Measurements from ENCODE around the gene LINC01488.

LINC01488 gene

DNA sequence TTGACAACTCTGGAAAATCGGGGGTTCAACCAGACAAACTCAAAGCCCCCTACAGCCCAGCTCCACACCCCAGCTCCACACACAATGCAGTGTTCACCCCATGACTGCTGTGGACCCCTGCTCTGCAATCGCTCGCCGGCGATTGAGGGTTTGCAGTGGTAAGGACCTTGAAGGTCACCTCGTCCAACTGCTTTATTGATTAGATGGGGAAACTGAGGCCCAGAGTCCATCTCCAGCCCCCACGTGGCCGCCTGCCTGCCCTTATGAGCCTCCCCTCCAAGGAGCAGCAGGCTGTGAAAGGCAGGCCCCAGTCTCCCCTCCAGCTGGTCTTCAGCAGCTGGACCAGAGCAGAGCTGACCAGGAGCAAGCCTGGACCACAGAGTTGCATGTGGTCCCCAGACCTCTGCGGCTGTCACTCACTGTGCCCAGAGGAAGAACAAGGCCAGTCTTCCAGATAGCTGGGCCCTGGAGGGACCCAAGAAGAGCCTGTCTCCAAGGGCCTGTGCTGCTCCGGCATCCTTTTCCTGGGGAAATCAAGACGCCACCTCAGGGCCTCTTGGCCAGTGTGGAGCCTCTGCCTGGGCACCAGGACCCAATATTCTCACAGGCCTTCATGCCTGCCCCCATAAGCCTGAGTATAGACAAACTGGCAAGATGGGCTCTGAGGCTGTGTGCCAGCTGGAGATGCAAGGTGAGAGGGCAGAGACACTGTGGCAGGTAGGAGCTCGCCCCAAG lies 8.8 kb upstream of the LINC01488 start:
- intact Hi-C loops (cut with DNase I) = no loop called here
- DNase-seq = no peak

DNA sequence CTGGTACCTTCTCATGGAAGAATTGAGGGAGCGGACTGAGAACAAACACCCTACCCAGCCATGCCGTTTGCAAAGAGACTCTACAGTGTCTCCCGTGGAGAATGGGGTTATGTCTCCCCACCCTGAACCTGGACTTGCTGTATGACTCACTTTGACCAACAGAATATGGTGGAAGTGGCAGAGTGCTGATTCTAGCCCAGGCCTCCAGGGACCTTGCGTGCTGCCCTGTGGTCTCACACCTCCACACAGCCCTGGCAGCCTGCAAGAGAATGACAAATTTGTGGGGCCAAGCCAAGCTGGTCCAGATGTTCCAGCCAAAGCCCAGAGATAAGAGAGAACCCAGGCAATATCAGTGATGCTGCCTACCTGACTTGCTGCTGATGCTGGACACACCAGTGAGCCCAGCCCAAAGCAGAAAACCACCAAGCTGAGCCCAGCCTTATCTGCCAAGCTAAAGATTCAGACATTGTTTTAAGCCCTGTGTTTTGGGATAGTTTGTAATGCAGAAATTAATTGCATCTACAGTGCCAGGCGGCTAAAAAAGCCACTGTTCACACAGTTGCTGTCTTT lies 8.1 kb upstream of the LINC01488 start:
- DNase-seq = no peak
- intact Hi-C loops (cut with DNase I) = no loop called here

DNA sequence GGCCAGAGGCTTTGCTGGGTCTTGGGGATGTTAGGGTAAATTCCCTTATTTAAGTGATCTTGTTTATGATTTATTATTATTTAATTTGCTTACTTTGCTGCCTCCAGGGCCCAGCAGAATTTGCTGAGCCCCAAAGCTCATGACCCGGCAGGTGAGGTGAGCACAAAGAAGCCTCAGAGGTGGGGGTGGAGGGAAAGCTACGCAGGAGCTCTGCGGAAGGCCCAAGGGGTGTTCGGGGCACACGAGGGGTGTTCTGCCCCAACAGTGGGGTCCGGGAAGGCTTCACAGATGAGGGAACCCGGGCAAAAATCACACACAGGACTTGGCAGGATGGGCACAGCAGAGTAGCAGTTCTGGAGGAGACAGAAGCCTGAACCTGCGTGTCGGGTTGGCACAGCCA lies 6.7 kb upstream of the LINC01488 start:
- intact Hi-C loops (cut with DNase I) = no loop called here
- no peak for DNase-seq

DNA sequence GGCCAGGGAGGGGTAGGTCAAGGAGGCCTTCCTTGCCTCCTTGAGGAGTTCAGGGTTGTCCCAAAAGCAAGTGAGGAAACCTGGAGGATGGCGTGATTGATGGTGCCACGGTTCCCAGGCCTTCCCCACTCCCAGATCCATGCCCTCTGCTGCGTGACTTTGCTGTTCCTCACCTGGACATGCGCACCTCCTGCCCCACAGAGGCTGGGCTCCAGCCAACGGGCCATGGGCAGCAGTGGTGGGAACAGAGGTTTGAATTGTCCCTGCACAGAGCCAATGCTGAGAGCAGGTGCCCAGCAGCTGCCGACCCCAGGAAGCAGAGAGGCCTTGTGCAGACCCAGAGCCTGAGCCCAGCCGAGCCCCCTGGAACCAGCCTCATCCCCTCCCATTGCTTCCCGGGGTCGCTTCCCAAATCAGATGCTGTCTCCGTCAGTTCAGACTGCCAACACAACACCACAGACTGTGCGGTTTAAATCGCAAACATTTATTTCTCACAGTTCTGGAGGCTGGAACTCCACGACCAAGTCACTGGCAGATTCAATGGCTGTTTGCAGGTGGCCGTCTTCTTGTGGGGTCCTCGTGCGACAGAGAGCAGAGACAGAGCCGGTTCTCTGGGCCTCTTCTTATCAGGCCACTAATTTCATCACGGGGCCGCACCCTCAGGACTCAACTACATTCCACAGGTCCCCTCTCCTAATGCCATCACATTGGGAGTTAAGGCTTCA lies 6.2 kb upstream of the LINC01488 start:
- DNase-seq = no peak
- intact Hi-C loops (cut with DNase I) = no loop called here

DNA sequence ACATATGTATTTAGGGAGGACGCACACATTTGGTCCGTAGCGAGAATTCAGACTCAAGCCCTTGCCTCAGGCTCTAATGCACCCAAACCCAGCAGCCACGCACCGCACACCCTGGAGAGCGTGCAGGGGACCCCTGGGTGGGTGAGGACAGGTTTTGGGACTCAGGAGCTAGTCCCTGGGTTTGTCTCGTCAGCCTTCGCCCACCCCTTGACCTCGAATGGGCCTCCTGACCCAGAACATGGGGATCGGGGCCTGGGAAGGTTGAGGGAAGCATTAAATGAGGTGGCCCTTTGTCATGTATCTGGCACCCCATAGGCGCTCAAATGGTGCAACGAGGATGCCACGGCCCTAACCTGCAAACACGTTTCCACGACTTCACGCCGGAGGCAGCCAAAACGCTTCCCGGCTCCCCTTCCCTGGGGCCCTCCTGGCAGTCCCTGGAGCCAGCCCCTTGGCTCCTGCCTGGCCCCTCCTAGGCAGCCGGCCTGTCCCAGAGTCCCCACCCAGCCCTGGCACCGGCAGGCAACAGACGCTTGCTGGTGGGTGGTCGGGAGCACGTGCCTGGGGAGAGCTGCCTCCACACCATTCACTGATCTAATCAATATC lies 5.5 kb upstream of the LINC01488 start:
- intact Hi-C loops (cut with DNase I) = no loop called here
- no peak for DNase-seq

DNA sequence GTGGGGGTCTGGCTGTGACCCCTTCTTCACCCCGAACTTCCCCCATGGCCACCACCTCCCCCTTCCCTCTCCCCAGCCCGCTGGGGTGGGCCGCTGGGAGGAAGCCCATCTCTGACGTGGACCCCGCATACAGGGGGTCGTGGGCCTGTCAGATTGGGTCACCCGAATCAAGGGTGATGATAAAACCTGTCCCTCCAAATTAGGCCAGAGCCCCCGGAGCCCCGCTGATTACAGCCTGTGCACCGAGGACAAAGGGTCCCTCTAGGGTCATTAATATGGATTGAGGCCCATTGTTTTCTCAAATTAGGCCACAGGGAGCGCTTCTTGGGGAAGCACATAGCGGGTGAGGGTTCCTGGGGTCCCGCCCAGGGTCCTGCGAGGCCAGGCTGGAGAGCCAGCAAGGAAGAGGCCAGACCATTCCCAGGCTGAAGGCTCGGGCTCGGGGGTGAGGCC lies 4.9 kb upstream of the LINC01488 start:
- intact Hi-C loops (cut with DNase I) = no loop called here
- DNase-seq = no peak

DNA sequence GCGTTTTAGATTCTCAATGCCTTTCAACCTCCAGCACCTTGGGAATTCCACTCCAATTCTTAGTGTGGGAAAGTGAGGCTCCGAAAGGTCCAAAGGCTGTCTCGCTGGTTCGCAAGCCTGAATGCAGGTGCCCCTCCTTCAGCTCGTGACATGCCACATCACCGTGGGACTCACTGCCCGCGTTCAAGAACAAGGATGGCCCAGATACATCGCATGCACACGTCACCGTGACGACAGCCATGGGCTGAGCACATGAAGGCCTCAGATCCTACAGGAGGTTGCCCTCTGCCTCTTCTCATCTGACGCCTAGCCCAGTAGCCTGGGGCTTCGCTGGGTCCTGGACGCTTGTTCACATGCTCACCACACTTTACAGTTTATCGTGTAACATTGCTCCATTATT lies 4.4 kb upstream of the LINC01488 start:
- DNase-seq = no peak
- intact Hi-C loops (cut with DNase I) = no loop called here

DNA sequence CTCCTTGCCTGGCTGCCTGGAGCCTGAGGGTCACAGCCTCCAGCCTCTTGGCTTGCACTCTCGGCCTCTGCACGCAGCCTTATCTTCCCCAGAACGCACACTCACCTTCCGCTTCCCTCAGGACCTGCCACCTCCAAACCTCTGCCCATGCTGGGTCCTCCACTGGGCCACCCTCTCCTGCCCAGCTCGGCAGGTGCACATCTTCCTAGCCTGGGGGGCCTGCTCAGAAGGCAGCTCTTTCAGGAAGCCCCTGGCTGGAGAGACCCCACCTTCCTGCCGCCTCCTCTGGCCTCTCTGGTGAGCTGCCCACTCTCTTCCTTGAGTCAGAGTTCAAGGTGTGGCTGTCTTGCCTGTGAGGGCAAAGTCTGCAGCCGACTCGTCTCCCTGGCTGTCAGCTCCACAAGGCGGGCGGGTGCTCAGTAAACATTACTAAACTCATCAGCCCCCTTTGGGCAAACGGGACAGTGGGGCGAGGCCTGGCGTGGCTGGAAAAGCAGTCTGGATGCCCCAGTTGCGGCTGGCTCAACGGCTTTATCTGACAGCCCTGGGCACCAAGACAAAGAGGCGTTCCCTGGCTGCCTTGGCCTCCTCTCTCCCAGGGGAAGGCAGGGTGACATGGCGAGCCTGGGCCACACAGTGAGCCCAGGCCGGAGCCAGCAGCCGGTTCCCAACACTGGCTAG lies 1.7 kb upstream of the LINC01488 start:
- DNase-seq = no peak
- intact Hi-C loops (cut with DNase I) = no loop called here

DNA sequence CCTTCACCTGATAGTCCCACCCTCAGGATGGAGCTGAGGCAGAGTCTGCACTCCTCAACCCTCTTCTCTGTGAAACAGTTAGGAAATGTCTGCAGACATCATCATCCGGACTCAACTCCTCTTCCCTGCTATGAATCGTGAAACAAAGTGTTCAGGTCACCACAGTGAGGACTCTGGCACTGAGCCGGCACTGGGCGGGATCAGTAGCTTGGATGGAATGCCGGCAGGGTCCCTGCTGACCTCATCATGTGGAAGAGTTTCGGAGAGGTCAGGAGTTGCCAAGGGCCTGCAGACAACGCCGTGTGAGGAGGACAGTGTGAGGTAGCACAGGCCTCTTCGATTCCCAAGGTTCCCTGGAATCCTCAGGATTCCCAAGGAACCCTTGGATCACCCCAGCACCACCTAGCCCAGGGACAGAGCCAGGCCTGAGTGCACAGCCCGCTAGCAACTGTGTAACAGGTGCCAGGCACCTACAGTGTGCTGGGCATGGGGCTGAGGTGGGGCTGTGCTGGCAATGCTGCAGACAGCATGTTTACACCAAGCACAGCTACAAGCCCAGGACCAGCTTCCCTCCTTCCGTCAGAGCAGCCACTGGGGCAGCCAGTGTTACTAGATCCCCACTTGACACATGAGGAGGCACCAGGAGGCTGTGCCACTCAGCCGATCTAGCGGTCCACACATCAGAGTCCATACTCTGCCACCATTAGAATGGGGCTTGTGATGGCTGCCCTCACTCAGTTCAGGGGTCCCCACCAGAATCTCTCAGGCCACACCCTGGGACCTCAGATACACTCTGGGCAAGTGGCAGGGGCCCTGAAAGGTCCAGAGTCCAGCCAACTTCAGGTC lies 693 bp upstream of the LINC01488 start:
- no peak for DNase-seq

DNA sequence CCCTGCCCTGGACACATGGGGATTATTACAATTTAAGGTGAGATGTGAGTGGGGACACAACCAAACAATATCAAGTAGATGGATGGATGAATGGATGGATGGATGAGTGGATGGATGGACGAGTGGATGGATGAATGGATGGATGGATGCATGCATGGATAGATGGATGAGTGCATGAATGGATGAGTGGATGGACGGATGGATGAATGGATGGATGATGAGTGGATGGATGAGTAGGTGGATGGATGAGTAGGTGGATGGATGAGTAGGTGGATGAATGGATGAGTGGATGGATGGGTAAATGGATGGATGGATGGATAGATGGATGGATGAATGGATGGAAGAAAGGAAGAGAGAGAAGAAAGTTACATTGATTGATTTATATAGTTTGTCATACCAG lies 859 bp downstream of the LINC01488 start:
- intact Hi-C loops (cut with DNase I) = no loop called here
- no peak for DNase-seq

More for the DNA sequence above, 693 bp upstream of the LINC01488 start:
- intact Hi-C loops (cut with DNase I) = no loop called here

DNA sequence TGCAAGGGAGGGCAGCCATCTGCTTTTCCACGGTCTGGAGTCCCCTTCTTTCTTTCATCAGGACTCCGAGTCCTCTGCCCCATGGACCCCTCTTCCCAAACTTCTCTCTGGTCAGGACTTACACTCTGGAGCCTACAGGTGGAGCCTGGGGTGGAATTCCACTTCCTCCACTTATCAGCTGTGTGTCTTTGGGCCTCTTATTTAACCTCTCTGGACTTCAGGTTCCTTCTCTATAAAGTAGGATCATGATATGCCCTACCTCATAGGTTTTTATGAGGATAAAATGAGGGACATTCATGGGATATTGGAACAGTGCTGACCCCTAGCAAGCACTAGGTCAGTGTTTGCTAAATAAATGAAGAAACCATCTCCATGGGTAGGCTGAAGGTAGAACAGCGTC lies 1.7 kb downstream of the LINC01488 start:
- DNase-seq = no peak
- intact Hi-C loops (cut with DNase I) = no loop called here

DNA sequence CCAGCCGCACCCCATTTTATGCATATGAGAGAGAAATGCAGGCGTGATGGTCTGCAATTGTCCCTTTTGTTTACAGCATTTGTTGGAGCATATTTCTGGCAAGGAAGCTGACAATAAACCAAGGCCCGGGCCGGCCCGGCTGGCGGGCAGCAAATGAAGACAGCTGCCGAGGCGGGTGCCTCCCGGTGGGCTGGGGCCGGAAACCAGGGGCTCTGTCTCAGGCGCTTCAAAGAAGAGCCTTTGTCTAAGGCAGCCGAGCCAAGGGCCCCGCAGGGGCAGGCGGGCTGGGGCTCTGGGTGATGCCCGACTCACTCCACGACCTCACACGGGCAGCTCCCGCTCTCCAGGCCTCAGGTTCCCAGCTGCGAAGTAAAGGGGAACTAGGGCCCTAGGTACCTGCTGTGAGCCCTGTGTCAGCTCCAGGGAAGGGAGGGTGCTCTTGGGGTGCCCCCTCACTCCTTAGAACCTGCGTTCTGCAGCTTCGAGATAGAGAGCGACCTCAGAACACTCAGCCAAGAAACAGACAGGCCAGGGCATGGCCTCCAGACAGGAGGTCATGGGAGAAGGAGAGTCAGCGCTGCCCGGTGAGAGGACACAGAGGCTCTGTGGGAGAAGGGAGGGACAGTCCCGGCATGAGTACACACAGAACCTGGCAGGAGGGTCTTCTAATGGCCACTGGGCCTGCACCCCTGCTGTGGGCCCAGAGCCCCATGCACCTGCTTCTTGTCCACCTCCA lies 2.4 kb downstream of the LINC01488 start:
- intact Hi-C loops (cut with DNase I) = no loop called here
- no peak for DNase-seq

DNA sequence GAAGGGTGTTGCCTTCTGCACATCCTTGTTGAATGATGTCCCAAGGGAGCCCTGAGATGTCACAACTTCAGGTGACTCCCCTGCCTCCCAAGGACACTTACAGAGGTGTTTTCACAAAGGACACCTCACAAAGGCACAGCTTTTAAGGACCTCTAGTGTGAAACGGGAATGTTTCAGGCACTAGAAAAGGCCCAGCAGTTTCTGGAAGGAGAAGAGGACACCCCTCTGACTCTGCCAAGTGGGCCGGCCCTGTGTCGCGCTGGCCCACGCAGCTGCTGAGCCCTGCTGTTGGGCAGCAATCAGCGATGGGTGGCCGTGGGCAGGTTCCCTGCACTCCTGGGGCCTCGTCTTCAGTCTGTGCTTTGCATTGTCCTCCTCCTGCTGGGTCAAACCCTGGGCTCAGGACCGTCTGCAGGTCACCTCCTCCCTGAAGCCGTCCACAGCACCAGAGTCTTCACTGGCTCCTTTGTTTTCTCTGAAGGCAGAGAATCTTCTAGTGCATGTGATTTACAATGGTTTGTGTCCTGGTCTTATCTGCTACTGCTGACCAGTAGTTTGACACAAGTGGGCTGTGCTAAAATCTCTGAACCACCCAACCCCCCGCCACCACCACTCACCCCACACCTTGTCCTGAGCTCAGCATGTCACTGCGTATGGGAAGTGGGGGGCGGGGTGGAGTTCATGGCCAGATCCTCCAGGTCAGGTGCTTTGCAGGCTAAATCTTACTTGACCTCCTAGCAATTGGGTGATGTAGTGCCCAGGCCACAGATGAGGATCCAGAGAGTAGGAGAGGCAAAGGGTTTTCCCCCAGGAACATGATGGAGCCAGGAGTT lies 3.2 kb downstream of the LINC01488 start:
- DNase-seq = no peak
- intact Hi-C loops (cut with DNase I) = no loop called here

DNA sequence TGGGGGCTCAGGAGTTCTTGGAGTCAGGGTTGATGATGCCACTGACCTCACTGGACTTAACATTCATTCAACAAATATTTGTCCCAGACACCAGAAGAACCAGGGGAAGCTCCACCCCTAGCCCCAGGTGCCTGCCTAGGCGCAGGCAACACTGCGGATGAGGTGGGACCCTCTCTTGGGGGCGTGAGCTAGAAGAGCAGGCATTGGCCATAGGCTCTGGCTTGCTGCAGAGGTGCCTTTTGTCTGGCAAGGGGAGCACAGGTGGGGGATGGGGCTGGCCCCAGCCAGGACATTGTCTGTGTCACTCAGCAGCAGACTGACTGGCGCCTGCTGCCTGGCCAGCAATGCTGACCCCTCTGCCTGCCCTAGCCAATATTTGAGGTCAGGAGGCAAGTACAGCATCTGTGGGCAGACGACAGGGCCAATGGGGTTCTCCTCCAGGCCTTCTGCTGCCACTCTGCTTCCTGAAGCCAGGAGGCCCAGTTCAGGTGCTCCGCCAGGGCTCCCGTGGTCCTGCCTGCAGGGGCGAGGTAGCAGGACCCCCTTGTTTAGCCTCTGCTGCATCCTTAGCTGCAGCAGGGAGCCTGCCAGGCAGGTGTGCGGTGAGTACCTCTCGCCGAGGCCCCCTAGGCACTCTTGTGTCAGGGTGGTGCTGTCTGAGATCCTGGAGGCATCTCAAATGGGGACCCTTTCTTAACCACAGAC lies 4.0 kb downstream of the LINC01488 start:
- no peak for DNase-seq
- intact Hi-C loops (cut with DNase I) = no loop called here

DNA sequence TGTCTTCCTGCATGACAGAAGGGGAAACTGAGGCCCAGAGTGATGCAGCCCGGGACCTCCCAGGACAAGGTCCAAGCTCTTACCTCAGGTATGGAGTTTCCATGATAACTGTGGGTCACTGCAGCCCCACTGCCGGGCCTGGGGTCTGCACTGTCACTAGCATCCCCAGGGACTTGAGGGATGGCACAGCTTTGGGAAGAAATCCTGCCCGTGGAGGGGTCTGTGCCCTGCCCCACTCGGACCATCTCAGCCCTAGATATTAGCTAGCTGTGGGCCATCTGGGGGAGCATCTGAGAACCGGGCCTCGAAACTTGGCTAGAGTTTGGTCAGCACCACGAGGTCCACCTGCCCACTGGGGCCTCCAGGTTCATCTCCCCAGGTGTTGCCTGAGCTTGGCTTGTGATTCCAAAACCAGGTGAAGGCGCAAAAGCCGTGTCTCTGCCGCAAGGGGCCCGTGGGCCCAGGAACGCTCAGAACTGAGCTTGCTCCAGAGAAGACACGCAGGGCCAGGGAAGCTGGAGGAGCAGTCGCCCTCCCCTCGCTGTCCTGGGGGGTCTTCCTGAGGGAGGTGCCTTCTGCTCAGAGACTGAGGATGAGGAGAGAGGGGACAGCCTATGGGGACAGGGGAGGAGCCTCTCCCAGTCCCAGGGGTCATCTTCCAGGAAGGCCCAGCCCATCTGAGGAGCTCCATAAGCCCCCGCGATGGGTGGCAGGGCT lies 4.8 kb downstream of the LINC01488 start:
- intact Hi-C loops (cut with DNase I) = no loop called here
- no peak for DNase-seq

DNA sequence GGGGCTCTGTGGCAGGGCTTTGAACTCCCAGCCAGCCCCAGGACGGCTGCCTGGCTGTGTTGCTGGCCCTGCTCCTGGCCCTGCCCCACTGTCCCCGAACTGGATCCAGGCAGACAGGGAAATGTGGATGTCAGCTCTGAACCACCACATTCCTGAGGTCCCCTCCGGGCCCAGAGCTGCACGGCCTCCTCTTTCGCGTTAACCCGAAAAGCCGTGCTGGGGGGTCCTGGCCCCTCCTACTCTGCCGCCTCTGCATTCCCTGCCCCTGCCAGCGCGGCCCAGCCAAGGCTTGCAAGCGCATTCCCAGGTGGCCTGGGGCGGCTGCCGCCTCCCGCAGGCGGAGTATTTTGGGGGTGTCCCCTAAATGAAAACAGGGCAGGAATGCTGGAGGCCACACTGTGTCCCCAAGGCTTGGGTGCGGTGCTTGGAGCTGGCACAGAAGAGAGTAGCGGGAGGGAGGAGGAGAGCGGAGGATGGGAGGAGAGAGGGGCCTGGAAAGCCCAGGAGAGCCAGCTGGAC lies 5.4 kb downstream of the LINC01488 start:
- no peak for DNase-seq
- intact Hi-C loops (cut with DNase I) = no loop called here

Measured in head of caudate nucleus (tissue), 42 donors.